Measurements from ENCODE around the gene TMIGD1.

Gene TMIGD1

GRCh38 chr17:30323895-30324319, 9.9 kb downstream of the TMIGD1 start:
- DNase-seq: no peak

- DNase-seq: no peak
Observed at GRCh38 chr17:30323262-30323894, 10.5 kb downstream of the TMIGD1 start.

- DNase-seq: no peak
Observed at GRCh38 chr17:30321314-30321713, 12.5 kb downstream of the TMIGD1 start.

GRCh38 chr17:30318155-30318554, 15.7 kb downstream of the TMIGD1 start:
- DNase-seq: no peak

- DNase-seq: no peak
Observed at GRCh38 chr17:30316736-30317135, 17.1 kb downstream of the TMIGD1 start.

GRCh38 chr17:30315106-30315505, 18.8 kb downstream of the TMIGD1 start:
- DNase-seq: no peak

GRCh38 chr17:30314474-30314873, 19.4 kb downstream of the TMIGD1 start:
- DNase-seq: no peak

GRCh38 chr17:30312226-30312625, 21.6 kb downstream of the TMIGD1 start:
- no peak for DNase-seq

GRCh38 chr17:30310562-30310961, 23.3 kb downstream of the TMIGD1 start:
- no peak for DNase-seq

GRCh38 chr17:30309591-30309990, 24.3 kb downstream of the TMIGD1 start:
- DNase-seq: no peak

GRCh38 chr17:30308406-30308805, 25.5 kb downstream of the TMIGD1 start:
- no peak for DNase-seq

- no peak for DNase-seq
Observed at GRCh38 chr17:30304778-30305177, 29.1 kb downstream of the TMIGD1 start.

- no peak for DNase-seq
Observed at GRCh38 chr17:30302241-30302640, 31.6 kb downstream of the TMIGD1 start.

GRCh38 chr17:30300818-30301217, 33.0 kb downstream of the TMIGD1 start:
- DNase-seq: no peak

GRCh38 chr17:30299000-30299399, 34.9 kb downstream of the TMIGD1 start:
- no peak for DNase-seq

GRCh38 chr17:30297715-30298114, 36.1 kb downstream of the TMIGD1 start:
- no peak for DNase-seq

GRCh38 chr17:30296499-30297080, 37.3 kb downstream of the TMIGD1 start:
- DNase-seq: no peak

- DNase-seq: no peak
Observed at GRCh38 chr17:30292286-30292858, 41.5 kb downstream of the TMIGD1 start.

- peak; percentile 75 to 76 for DNase-seq
Observed at GRCh38 chr17:30291543-30292285, 42.1 kb downstream of the TMIGD1 start, which contains the start of gene BLMH. BLMH (minus strand) TSS chr17:30291944; CDS start chr17:30291819, 125 bp downstream.

- DNase-seq: peak; percentile 23 to 32
Observed at GRCh38 chr17:30290696-30291542, 42.9 kb downstream of the TMIGD1 start.

- DNase-seq: no peak
Observed at GRCh38 chr17:30290077-30290476, 43.8 kb downstream of the TMIGD1 start.

GRCh38 chr17:30279156-30279555, 54.7 kb downstream of the TMIGD1 start:
- DNase-seq: no peak

- DNase-seq: no peak
Observed at GRCh38 chr17:30278032-30278431, 55.8 kb downstream of the TMIGD1 start.

All from stimulated activated CD4-positive, alpha-beta T cell treated with anti-CD3 and anti-CD28 coated beads, Interleukin-2, amount 100 ng/mL, for 48 hours (primary cell).